NCI-H1092 treated with DMSO at 0.1 percent for 48 hours (cell line): ENCODE measurements around the gene FGF18.

ENCODE experiments used
- DNase-seq: peaks from one replicate; lab custom pipeline; 2025; lab: John Stamatoyannopoulos, UW

FGF18 gene

DNA sequence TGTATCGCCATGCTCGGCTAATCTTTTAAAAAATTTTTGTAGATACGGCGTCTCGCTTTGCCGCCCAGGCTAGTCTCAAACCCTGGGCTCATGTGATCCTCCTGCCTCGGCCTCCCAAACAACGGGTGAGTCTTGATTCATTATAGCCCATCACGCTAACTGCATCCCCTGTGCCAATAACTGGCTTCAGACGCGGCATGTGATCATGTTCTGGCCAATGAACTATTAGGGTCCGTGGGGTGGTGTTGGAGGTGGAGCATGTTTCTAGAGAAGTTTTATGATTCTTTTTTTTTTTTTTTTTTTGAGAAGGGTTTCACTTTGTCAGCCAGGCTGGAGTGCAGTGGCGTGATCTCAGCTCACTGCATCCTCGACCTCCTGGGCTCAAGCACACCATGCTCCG lies 51.0 kb downstream of the FGF18 start:
- DNase-seq, result no peak

DNA sequence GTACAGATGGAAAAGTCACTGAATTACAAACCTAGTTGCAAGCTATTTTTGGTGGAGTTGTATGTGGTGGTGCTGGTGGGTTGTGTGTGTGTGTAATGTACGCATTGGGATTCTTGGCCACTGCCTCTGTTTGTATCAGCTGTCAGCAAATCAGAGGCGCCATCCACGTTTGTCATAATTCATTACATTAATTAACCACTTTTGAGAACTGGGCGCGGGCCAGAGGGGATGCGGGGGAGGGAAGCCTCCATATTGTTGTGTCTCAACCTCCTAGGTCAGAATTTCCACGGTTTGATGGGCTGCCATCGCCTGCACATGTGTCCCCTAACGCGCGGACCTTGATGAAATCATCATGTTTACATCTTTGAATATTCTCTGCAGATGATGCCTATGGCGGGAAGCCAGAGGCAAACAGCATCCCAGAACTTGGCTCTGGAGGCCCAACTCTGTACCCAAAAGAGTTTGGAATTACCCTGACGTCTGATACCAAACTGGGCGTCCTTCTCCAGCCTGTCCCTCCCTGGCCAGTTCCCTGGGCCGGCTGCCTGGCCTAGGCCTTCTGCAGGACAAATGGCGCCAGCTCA lies 54.9 kb downstream of the FGF18 start:
- no peak for DNase-seq

DNA sequence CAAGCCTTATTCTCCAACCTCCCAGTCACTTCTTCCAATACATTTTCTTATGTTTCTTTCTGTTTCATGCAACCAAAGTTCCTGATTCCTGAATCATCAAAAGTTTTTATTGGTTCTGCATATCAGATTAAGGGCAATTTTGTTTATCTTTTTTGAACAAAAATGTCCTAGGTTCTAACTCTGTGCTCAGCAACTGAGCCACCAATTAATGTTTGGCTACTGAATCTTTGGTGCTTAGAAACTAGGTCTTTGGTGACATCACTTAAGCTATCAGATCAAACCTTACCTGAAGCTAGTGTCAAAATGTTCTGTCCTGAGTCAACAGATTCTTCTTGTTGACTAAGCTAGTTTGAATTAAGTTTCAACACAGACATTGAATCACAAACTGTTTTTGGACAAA lies 56.1 kb downstream of the FGF18 start:
- DNase-seq, result no peak

DNA sequence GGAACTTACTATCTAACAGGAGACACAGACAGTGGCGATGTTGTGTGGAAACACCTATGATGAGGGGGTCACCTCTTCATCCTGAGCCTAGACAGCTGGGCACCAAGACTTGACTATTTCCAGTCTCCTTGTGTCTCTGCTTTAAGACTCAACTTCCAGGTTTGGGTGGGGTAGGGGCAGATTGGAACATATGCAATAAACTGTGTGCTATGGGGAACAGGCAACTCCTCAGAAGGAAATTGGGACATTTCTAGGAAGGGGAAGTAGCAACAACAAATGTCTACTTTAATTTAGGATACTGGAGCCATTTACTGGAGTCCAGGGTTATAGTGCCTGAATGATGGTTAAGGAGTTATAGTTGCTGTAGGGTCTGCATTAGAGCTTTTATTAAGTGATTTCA lies 57.3 kb downstream of the FGF18 start:
- DNase-seq, result no peak

DNA sequence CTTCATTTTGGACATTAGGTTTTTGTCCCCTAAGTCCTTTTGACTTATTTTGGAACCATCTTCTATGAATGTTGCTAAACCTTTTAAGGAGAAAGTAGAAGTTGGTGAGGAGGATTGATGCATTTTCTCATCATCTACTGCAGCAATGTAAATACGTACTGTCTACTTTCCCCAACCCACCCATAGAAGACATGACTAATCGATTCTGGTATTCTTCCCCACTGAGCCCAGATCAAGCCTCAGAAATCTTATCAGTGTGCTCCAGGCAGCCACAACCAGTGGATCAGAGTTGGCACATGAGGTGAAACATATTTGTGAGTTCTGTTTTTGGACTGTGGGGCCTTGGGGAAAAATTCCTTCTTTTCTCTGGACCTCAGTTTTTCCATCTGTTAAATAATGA lies 57.7 kb downstream of the FGF18 start:
- no peak for DNase-seq

DNA sequence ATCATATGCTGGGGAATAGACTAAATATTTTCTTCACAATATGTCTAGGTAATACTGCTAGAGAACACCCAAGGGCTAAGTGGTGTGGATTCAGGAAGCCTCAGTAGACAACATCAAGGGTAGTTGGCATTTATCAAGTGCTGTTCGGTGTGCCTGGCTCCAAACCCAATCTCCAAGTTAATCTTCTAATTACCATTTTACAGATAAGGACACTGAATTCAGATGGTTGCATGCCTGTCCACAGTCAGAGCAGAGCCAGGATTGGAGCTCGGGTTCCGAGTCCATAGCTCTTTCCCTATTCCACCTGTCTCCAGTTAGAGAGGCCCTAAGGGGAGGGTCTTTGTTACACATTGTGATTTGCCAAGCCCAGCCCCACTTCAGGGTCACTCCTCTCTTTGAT lies 58.2 kb downstream of the FGF18 start:
- no peak for DNase-seq

DNA sequence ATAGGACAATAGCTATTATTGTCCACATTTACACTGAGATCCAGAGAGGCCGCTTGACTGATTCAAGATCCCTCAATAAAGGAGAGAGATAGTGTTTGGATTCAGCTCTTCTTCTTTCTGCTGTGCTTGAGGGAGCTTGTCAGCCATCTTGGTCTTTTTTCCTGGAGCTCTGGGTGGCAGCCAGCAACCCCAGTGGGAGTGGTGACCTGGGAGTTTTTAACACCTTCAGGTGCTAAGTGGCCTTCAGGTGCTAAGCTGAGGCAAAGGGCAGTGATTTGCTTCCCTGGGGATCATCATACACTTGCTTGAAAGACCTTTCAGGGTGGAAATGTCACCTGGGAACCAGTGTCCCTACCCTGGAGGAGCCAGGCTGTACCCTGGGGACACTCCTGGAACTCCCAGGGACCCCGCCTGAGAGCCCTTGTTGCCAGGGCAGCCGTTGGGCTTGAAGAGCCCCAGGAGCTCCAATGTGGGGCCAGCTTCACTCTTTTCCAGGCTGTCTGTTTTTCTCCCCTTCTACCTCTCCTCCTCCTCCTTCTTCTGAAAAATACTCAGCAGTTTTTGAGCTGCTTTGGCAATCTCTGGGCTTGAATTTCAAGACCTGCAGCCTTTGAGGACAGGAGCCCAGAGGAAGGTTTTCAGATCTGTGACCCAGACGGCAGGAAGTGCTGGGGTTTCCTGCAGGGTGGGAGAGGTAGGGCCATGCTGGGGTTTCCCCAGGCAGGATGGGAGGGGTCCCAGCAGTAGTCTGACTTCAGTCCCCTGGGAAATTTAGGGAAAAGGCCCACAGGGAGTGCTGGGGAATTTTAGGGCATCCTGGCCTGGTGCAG lies 59.7 kb downstream of the FGF18 start:
- DNase-seq, result no peak

GRCh38 chr5:171479776-171480125 lies 60.3 kb downstream of the FGF18 start:
- DNase-seq, result no peak

- DNase-seq, result no peak
Measured at GRCh38 chr5:171480239-171480638, 60.8 kb downstream of the FGF18 start.

- DNase-seq, result no peak
Measured at GRCh38 chr5:171481571-171482433, 62.4 kb downstream of the FGF18 start.

DNA sequence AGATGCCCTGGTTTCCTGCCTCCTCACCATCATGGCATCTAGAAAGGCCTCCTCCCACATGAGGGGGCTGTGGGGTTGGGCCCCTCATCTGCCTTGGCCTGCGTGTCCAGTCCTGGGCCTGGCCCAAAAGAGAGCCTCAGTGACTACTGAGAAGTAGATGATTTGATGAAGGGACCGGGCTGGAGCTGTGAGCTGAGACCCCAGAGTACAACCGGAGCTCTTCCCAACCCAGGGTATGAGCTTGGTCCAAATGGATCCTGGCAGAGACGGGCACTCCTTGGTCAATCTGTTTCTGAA lies 62.9 kb downstream of the FGF18 start:
- no peak for DNase-seq

DNA sequence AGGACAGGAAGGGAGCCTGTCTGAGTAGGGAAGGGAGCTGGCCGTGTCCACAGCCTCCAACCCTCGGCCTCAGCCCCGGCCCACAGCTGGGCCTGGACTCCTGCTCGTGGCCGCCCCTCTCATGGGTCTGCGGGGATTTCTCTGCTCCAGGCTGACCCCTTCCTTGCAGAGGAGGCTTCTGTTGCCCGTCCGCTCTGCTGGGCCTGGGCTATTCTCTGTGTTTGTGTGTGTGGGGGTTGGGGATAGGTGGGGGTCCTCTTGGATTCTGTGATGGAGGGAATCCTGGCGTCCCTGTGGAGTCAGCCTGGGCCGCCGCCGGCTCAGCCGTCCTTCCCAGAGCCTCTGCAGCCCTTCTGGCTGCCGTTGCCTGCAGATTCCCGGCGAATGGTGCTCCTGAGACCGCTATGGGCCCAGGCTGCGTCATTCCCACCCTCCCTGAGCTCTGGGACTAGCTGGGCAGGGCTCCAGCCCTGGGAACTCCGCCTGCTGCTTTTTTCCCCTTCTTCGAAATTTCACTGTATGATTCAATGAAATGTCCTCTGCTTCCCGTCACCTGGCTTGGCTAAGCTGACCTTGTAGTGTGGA lies 64.2 kb downstream of the FGF18 start:
- no peak for DNase-seq

DNA sequence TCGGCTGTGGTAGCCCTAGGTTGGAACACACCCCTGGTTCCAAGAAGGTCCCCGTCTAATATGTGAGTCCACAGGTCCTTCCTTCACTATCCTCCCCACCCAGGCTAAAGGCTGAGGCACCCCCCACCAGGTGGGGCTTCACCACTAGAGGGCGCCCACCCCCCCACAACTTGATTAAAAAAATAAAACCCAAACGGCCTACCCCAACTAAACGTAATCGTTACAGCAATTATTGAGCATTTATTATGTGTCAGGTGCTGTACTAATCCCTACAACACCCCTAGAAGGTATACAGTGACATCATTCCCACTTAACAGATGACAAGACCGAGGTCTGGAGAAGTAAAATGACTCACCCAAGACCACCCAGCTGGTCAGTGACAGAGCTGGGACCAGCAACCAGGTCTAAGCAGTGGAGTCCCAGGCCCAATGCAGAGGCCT lies 65.0 kb downstream of the FGF18 start:
- no peak for DNase-seq

DNA sequence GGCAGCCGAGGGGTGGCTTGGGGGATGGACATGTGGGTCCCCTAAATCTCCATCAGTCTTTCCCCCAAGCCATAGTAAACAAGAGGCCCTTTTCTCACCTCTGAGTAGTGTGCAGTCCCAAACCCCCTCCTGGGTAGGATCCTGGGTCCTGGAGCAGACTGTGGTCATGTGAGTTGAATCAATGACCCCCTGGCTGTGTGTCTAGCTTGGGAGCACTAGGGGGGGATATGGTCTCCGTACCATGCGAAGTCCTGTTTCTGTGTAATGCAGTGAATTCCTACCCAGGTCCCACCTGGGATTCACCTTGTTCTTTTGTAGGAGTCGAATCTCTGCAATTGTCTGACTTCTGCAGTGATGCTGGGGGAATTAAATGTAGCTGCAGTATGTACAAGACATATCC lies 66.2 kb downstream of the FGF18 start:
- DNase-seq, result no peak

DNA sequence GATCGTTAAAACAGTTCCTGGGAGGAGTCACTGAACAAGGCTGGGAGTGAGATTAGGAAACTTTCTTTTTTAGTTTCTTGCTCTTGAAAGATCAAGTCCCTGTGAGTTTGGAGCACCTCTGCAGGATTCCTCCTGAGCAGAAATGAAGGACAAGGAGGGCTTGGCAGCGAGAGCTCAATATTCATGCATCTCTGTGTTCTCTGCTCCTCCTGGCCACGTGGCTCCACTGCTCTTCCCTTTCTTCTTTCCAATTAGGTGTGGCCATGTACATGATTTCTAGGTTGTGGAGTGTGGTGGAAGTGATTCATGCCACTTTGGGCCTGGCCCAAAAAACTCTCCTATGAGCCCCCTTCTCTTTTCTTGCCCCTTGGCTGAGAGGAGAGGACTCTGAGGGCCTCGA lies 67.2 kb downstream of the FGF18 start:
- DNase-seq, result no peak

GRCh38 chr5:171488876-171489275 lies 69.4 kb downstream of the FGF18 start:
- DNase-seq, result no peak

GRCh38 chr5:171492781-171493180 lies 73.3 kb downstream of the FGF18 start:
- DNase-seq, result no peak

GRCh38 chr5:171493646-171494393 lies 74.4 kb downstream of the FGF18 start:
- DNase-seq, result no peak

DNA sequence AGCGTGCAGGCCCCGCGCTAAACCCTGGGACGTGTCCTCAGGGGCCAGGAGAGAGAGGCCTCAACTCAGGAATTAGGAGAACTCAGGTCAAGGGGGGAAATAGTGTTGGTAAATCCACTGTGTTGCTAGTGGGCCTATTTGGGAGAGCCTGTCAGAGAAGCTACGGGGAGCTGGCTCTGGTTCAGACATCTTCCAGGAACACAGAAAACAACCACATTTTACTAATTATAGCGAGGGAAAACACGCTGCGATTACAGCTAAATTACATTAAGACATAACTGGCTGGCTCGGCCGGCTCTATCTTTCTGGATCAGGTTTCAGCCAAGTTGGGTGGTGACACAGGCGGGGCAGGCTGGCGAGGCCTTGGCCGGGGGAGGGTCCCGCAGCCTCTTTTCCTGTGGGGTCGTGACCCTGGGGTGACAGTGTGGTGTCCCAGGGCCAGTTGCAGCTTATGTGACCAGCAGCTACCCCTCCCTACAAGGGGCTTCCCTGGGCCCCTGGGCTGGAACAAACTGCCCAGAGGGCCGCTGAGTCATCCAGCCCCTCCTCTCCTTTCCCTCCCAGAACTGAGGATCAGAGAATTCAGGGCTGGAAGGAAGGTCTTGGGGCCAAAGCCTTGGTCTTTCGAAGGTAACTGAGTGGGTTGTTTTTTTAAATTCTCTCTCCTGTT lies 75.1 kb downstream of the FGF18 start:
- no peak for DNase-seq

- DNase-seq, result no peak
Measured at GRCh38 chr5:171495122-171495700, 75.8 kb downstream of the FGF18 start.

- DNase-seq, result no peak
Measured at GRCh38 chr5:171496456-171496855, 77.0 kb downstream of the FGF18 start.
